IMR-90 (cell line): ENCODE measurements around the gene SNRPF. TPM values are rescaled to one million over a fixed set of nuclear protein-coding genes. Genes with fewer than 3 reads are reported as not detected.

Source experiments
- ATAC-seq: fragments of 200-7000 bp; cut with Tn5 transposase; 2 replicates; pipeline ENCODE4 v1.9.1; 2020; ENCODE audit warnings: low read depth, mild to moderate bottlenecking, moderate library complexity
- BruUV-seq: library from RNA; stranded (reverse); fragments of 400-500 nt; replicated peaks from 2 replicates; lab custom pipeline; 2021; lab: Mats Ljungman, UMichigan
- CTCF ChIA-PET: fragments of 300-600 bp; formaldehyde crosslinking; extraction: SDS; loops from one replicate; lab custom pipeline; 2021; ENCODE audit warnings: antibody characterized with exemption; lab: Yijun Ruan, JAX
- POLR2A ChIA-PET: fragments of 300-600 bp; sonication (Branson Sonifier 250); formaldehyde crosslinking; loops from one replicate; lab custom pipeline; 2022; ENCODE audit warnings: antibody characterized with exemption; ENCODE audit not compliant: unreplicated experiment; lab: Charles Lee
- DNase-seq: peaks from one replicate; pipeline ENCODE4 v3.0.0; 2013
- H2AFZ ChIP-seq: replicated peaks from 2 replicates; pipeline ENCODE3; 2013; ENCODE audit warnings: low read length, mild to moderate bottlenecking; ENCODE audit not compliant: poor library complexity
- H2AK5ac ChIP-seq: 2 replicates; pipeline ENCODE4 v1.6.1; 2013; ENCODE audit warnings: low read depth, low read length, inconsistent platforms
- H2AK9ac ChIP-seq: replicated peaks from 2 replicates; pipeline ENCODE3; 2013; ENCODE audit warnings: mild to moderate bottlenecking, low read depth, low read length, moderate library complexity; ENCODE audit not compliant: poor library complexity
- H2BK120ac ChIP-seq: 2 replicates; pipeline ENCODE4 v1.6.1; 2013; ENCODE audit warnings: low read depth, low read length, inconsistent platforms
- H2BK15ac ChIP-seq: 3 replicates; pipeline ENCODE4 v1.6.1; 2013; ENCODE audit warnings: low read depth, low read length, inconsistent platforms
- H2BK20ac ChIP-seq: 2 replicates; pipeline ENCODE4 v1.6.1; 2013; ENCODE audit warnings: low read depth, mild to moderate bottlenecking, inconsistent platforms, low read length, moderate library complexity
- H2BK5ac ChIP-seq: 2 replicates; pipeline ENCODE4 v1.6.1; 2013; ENCODE audit warnings: mild to moderate bottlenecking, low read depth, low read length, inconsistent platforms; ENCODE audit not compliant: poor library complexity, severe bottlenecking
- H3K14ac ChIP-seq: replicated peaks from 2 replicates; pipeline ENCODE4 v1.6.1; 2013; ENCODE audit warnings: low read depth, low read length, inconsistent platforms
- H3K18ac ChIP-seq: 2 replicates; pipeline ENCODE4 v1.6.1; 2013; ENCODE audit warnings: low read depth, low read length, control low read depth
- H3K23ac ChIP-seq: 2 replicates; pipeline ENCODE4 v1.6.1; 2013; ENCODE audit warnings: low read depth, low read length, inconsistent platforms
- H3K27ac ChIP-seq: 2 replicates; pipeline ENCODE4 v1.5.1; 2013; ENCODE audit warnings: mild to moderate bottlenecking, control low read depth, low read length; ENCODE audit not compliant: insufficient read depth
- H3K27me3 ChIP-seq: 2 replicates; pipeline ENCODE4 v1.6.1; 2013; ENCODE audit warnings: low read length; ENCODE audit not compliant: control insufficient read depth, insufficient read depth
- H3K36me3 ChIP-seq: 2 replicates; pipeline ENCODE4 v1.6.1; 2013; ENCODE audit warnings: low read length, mixed read lengths; ENCODE audit not compliant: control insufficient read depth, insufficient read depth
- H3K4ac ChIP-seq: 2 replicates; pipeline ENCODE4 v1.6.1; 2013; ENCODE audit warnings: low read depth, low read length, inconsistent platforms
- H3K4me1 ChIP-seq: 2 replicates; pipeline ENCODE4 v1.6.1; 2013; ENCODE audit warnings: low read length, mixed read lengths; ENCODE audit not compliant: control insufficient read depth, insufficient read depth
- H3K4me2 ChIP-seq: 2 replicates; pipeline ENCODE4 v1.6.1; 2013; ENCODE audit warnings: low read depth, mild to moderate bottlenecking, control low read depth, low read length, moderate library complexity
- H3K4me3 ChIP-seq: 2 replicates; pipeline ENCODE4 v1.5.1; 2013; ENCODE audit warnings: low read depth, mild to moderate bottlenecking, control low read depth, low read length, moderate library complexity; ENCODE audit not compliant: insufficient read depth
- H3K56ac ChIP-seq: 2 replicates; pipeline ENCODE4 v1.6.1; 2013; ENCODE audit warnings: low read length, inconsistent platforms; ENCODE audit not compliant: insufficient read depth; ENCODE audit errors: extremely low read depth
- H3K79me1 ChIP-seq, 2 experiments: 2 replicates each; pipeline ENCODE4 v1.6.1; 2013; ENCODE audit warnings: low read length in 2 of 2, inconsistent platforms in 1 of 2, low read depth in 1 of 2
- H3K9ac ChIP-seq: 2 replicates; pipeline ENCODE4 v1.6.1; 2013; ENCODE audit warnings: low read depth, low read length, control low read depth
- H3K9me1 ChIP-seq: 2 replicates; pipeline ENCODE4 v1.6.1; 2013; ENCODE audit warnings: low read length, inconsistent platforms; ENCODE audit not compliant: insufficient read depth
- H3K9me3 ChIP-seq: 2 replicates; pipeline ENCODE4 v1.6.1; 2013; ENCODE audit warnings: low read length; ENCODE audit not compliant: control insufficient read depth, insufficient read depth
- H4K20me1 ChIP-seq: 2 replicates; pipeline ENCODE4 v1.6.1; 2013; ENCODE audit warnings: low read length, inconsistent platforms; ENCODE audit not compliant: insufficient read depth
- H4K5ac ChIP-seq: 2 replicates; pipeline ENCODE4 v1.6.1; 2013; ENCODE audit warnings: mild to moderate bottlenecking, low read depth, low read length, control low read depth
- H4K8ac ChIP-seq, 2 experiments: 2 replicates each; pipeline ENCODE4 v1.6.1; 2013; ENCODE audit warnings: low read depth in 2 of 2, low read length in 2 of 2, control low read depth in 1 of 2, inconsistent platforms in 1 of 2
- H4K91ac ChIP-seq: 2 replicates; pipeline ENCODE4 v1.6.1; 2013; ENCODE audit warnings: low read depth, low read length, inconsistent platforms; ENCODE audit not compliant: insufficient read depth
- BHLHE40 ChIP-seq: fragments of 150-350 bp; IDR thresholded peaks from 2 replicates; pipeline ENCODE4 v1.6.1; 2016; ENCODE audit warnings: mild to moderate bottlenecking, low read depth, low read length
- CHD1 ChIP-seq: IDR thresholded peaks from 2 replicates; pipeline ENCODE4 v1.6.1; 2012; ENCODE audit warnings: low read depth, low read length, improper control_type of control experiment
- FOS ChIP-seq: fragments of 150-350 bp; IDR thresholded peaks from 2 replicates; pipeline ENCODE4 v1.6.1; 2016; ENCODE audit warnings: low read depth, low read length
- MAZ ChIP-seq: IDR thresholded peaks from 2 replicates; pipeline ENCODE4 v1.6.1; 2012; ENCODE audit warnings: low read depth, mild to moderate bottlenecking, low read length, improper control_type of control experiment, moderate library complexity, borderline replicate concordance
- MXI1 ChIP-seq: IDR thresholded peaks from 2 replicates; pipeline ENCODE4 v1.6.1; 2012; ENCODE audit warnings: low read depth, mild to moderate bottlenecking, low read length, moderate library complexity, borderline replicate concordance
- NFE2L2 ChIP-seq: fragments of 150-350 bp; IDR thresholded peaks from 2 replicates; pipeline ENCODE4 v1.6.1; 2016; ENCODE audit warnings: low read depth, mild to moderate bottlenecking, low read length
- POLR2A ChIP-seq: IDR thresholded peaks from 2 replicates; pipeline ENCODE4 v1.6.1; 2012; ENCODE audit warnings: mild to moderate bottlenecking, low read depth, low read length
- RAD21 ChIP-seq: IDR thresholded peaks from 2 replicates; pipeline ENCODE4 v1.6.1; 2012; ENCODE audit warnings: low read length, improper control_type of control experiment
- RCOR1 ChIP-seq: IDR thresholded peaks from 2 replicates; pipeline ENCODE4 v1.6.1; 2012; ENCODE audit warnings: mild to moderate bottlenecking, low read length, improper control_type of control experiment; ENCODE audit not compliant: insufficient replicate concordance
- RFX5 ChIP-seq: IDR thresholded peaks from 2 replicates; pipeline ENCODE4 v1.8.0; 2012; ENCODE audit warnings: low read depth, mild to moderate bottlenecking, low read length, moderate library complexity
- SMC3 ChIP-seq: fragments of 150-350 bp; IDR thresholded peaks from 2 replicates; pipeline ENCODE4 v1.6.1; 2016; ENCODE audit warnings: low read depth, mild to moderate bottlenecking, antibody characterized with exemption, low read length, moderate library complexity
- WGBS, 2 experiments: methylation state at CpG; one replicate each; pipeline versions ENCODE4 v1.1.5 to v1.1.7; 2013; ENCODE audit warnings: missing lambda C conversion rate in 2 of 2; ENCODE audit not compliant: insufficient read length in 1 of 2; ENCODE audit errors: extremely low coverage in 2 of 2; 5-methylcytosine and 5-hydroxymethylcytosine counted together
- dilution Hi-C: fragments of 300-500 bp; cut with HindIII; formaldehyde crosslinking; loops from one replicate; pipeline ENCODE4 v1.14.3; 2018; ENCODE audit warnings: low sequenced_read_pairs; ENCODE audit not compliant: unreplicated experiment
- in situ Hi-C: fragments of 300-500 bp; cut with MboI; formaldehyde crosslinking; loops from 3 replicates; pipeline ENCODE4 v1.14.3; 2019; ENCODE audit warnings: low sequenced_read_pairs, inconsistent platforms, mixed read lengths
- intact Hi-C: fragments of 100-400 bp; cut with micrococcal nuclease; formaldehyde crosslinking; loops from 2 replicates; pipeline ENCODE4 v1.10.0; 2022
- polyA plus RNA-seq, 3 experiments: library from polyadenylated mRNA; depleted of rRNA; stranded (reverse); fragments of >200 nt; gene quantifications; 2 replicates each; pipeline ENCODE4 v1.2.3, GENCODE V29; 2012; ENCODE audit warnings: low replicate concordance in 1 of 3
- total RNA-seq: library from RNA; depleted of rRNA; stranded (reverse); fragments of >200 nt; gene quantifications from 2 replicates; pipeline ENCODE4 v1.2.3, GENCODE V29; 2012
- TF ChIP-seq, protein P1 (sequence below): fragments of 150-350 bp; IDR thresholded peaks from 2 replicates; pipeline ENCODE4 v1.6.1; 2016; ENCODE audit warnings: low read depth, mild to moderate bottlenecking, low read length, moderate library complexity, borderline replicate concordance
- TF ChIP-seq, protein P2 (sequence below): fragments of 150-350 bp; IDR thresholded peaks from 2 replicates; pipeline ENCODE4 v1.6.1; 2017; ENCODE audit warnings: mild to moderate bottlenecking, antibody characterized with exemption, low read length, low read depth
- TF ChIP-seq, protein P3 (sequence below): conservative IDR thresholded peaks from 2 replicates; pipeline ENCODE4 v1.5.1; 2012; ENCODE audit warnings: mild to moderate bottlenecking, low read depth, low read length, improper control_type of control experiment

SNRPF gene
- total and polyA plus RNA-seq, 2 of the 4 experiments (the other 2 are of a cell fraction): 5.0 to 27.9 TPM

DNA sequence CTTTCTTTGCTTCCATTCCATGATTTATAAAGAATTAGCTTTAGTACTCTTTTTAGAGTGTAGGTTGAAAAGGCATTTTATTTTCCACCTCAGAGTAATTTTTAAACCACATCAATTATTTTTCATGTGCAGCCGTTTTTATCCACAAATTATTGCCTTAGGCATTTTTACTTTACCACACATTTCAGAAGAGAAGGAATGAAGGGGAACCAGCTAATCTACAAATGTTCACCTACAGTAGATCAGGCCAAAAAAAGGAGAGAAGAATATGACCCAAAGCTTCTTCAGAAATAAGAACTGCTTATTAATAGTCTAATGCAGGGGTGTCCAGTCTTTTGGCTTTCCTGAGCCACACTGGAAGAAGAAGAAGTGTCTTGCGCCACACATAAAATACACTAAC is 48.3 kb upstream of the SNRPF start:
- in situ Hi-C loops: no loop called here
- intact Hi-C loops: no loop called here

More for the DNA sequence above, 48.3 kb upstream of the SNRPF start:
- TF ChIP-seq POLR2A: no peak
- no peak for TF ChIP-seq MAZ
- TF ChIP-seq RCOR1: no peak
- TF ChIP-seq, protein P1, sequence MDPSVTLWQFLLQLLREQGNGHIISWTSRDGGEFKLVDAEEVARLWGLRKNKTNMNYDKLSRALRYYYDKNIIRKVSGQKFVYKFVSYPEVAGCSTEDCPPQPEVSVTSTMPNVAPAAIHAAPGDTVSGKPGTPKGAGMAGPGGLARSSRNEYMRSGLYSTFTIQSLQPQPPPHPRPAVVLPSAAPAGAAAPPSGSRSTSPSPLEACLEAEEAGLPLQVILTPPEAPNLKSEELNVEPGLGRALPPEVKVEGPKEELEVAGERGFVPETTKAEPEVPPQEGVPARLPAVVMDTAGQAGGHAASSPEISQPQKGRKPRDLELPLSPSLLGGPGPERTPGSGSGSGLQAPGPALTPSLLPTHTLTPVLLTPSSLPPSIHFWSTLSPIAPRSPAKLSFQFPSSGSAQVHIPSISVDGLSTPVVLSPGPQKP: no peak
- TF ChIP-seq BHLHE40: no peak
- no peak for TF ChIP-seq RAD21
- TF ChIP-seq, protein P2, sequence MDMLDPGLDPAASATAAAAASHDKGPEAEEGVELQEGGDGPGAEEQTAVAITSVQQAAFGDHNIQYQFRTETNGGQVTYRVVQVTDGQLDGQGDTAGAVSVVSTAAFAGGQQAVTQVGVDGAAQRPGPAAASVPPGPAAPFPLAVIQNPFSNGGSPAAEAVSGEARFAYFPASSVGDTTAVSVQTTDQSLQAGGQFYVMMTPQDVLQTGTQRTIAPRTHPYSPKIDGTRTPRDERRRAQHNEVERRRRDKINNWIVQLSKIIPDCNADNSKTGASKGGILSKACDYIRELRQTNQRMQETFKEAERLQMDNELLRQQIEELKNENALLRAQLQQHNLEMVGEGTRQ: no peak
- TF ChIP-seq MXI1: no peak
- TF ChIP-seq FOS: no peak
- TF ChIP-seq CHD1: no peak
- no peak for TF ChIP-seq SMC3
- TF ChIP-seq NFE2L2: no peak
- TF ChIP-seq RFX5: no peak
- TF ChIP-seq, protein P3, sequence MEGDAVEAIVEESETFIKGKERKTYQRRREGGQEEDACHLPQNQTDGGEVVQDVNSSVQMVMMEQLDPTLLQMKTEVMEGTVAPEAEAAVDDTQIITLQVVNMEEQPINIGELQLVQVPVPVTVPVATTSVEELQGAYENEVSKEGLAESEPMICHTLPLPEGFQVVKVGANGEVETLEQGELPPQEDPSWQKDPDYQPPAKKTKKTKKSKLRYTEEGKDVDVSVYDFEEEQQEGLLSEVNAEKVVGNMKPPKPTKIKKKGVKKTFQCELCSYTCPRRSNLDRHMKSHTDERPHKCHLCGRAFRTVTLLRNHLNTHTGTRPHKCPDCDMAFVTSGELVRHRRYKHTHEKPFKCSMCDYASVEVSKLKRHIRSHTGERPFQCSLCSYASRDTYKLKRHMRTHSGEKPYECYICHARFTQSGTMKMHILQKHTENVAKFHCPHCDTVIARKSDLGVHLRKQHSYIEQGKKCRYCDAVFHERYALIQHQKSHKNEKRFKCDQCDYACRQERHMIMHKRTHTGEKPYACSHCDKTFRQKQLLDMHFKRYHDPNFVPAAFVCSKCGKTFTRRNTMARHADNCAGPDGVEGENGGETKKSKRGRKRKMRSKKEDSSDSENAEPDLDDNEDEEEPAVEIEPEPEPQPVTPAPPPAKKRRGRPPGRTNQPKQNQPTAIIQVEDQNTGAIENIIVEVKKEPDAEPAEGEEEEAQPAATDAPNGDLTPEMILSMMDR: no peak
- H4K91ac ChIP-seq: no peak overlapping the region
- H3K9ac ChIP-seq: no peak overlapping the region
- H3K9me3 ChIP-seq: no peaks in the 10 kb centered on the region
- POLR2A ChIA-PET: interaction anchor here (0.5 kb wide), 1 partner anchor 38 kb away, joined by 12 read pairs; no protein-coding TSS in a partner anchor
- no peak overlapping the region for H3K56ac ChIP-seq
- CTCF ChIA-PET: interaction anchor here (0.7 to 1.1 kb wide), 4 partner anchors 15 to 278 kb away, joined by 3 to 5 read pairs (median 4); no protein-coding TSS in a partner anchor
- H3K23ac ChIP-seq: no peak overlapping the region
- no peak overlapping the region for H2AFZ ChIP-seq
- H2AK5ac ChIP-seq: no peak overlapping the region
- H2AK9ac ChIP-seq: no peak overlapping the region
- H3K18ac ChIP-seq: no peak overlapping the region
- H3K27me3 ChIP-seq: no peaks in the 10 kb centered on the region
- H4K20me1 ChIP-seq: no peaks in the 10 kb centered on the region
- no peak overlapping the region for H3K14ac ChIP-seq
- ATAC-seq (no peak), DNase-seq (no peak)
- no TSS peak for BruUV-seq
- WGBS, 2 experiments: no CpG with 5 or more reads among the region's 2 CpGs
- H2BK20ac ChIP-seq: no peak overlapping the region
- no peak overlapping the region for H2BK5ac ChIP-seq
- no peak overlapping the region for H4K5ac ChIP-seq
- no peak overlapping the region for H3K4me3 ChIP-seq
- H4K8ac ChIP-seq: no peak overlapping the region
- peaks cover 10% of the 10 kb centered on the region for H3K9me1 ChIP-seq
- no peaks in the 10 kb centered on the region for H3K36me3 ChIP-seq
- H3K4me2 ChIP-seq: no peak overlapping the region
- no peak overlapping the region for H3K27ac ChIP-seq
- peaks cover 5% of the 10 kb centered on the region for H3K4me1 ChIP-seq
- no peaks in the 10 kb centered on the region for H3K79me1 ChIP-seq
- no peak overlapping the region for H2BK120ac ChIP-seq
- no peak overlapping the region for H3K4ac ChIP-seq
- H2BK15ac ChIP-seq: no peak overlapping the region
- dilution Hi-C loops: no loop called here
